MM.1S (cell line): Measurements from ENCODE around the gene CDC34.

Source experiments
- DNase-seq: peaks from one replicate; pipeline ENCODE4 v3.0.0-alpha.2; 2015
- H2AFZ ChIP-seq: fragments of 300-600 bp; sonication (generic); 2 replicates; pipeline ENCODE4 v1.6.0; 2016; ENCODE audit warnings: antibody characterized with exemption, low read length
- H3F3A ChIP-seq: fragments of 300-600 bp; sonication (generic); 2 replicates; pipeline ENCODE4 v1.6.1; 2016; ENCODE audit warnings: mild to moderate bottlenecking, antibody characterized with exemption, low read length, moderate library complexity, mixed read lengths; ENCODE audit not compliant: insufficient read depth
- H3K27ac ChIP-seq: fragments of 300-600 bp; sonication (generic); 2 replicates; pipeline ENCODE4 v1.5.1; 2016; ENCODE audit warnings: mild to moderate bottlenecking, low read length
- H3K27me3 ChIP-seq: fragments of 300-600 bp; sonication (generic); replicated peaks from 2 replicates; pipeline ENCODE4 v1.6.0; 2016; ENCODE audit warnings: low read length; ENCODE audit not compliant: insufficient read depth
- H3K36me3 ChIP-seq: fragments of 300-600 bp; sonication (generic); replicated peaks from 2 replicates; pipeline ENCODE4 v1.6.1; 2016; ENCODE audit warnings: mild to moderate bottlenecking, low read length, mixed read lengths; ENCODE audit not compliant: insufficient read depth
- H3K4me1 ChIP-seq: fragments of 300-600 bp; sonication (generic); 2 replicates; pipeline ENCODE4 v1.6.1; 2016; ENCODE audit warnings: low read length, mixed read lengths
- H3K4me2 ChIP-seq: fragments of 300-600 bp; sonication (generic); 2 replicates; pipeline ENCODE4 v1.6.0; 2016; ENCODE audit warnings: low read depth, low read length
- H3K4me3 ChIP-seq: fragments of 300-600 bp; sonication (generic); 2 replicates; pipeline ENCODE4 v1.5.1; 2016; ENCODE audit warnings: low read length, mixed read lengths
- H3K79me2 ChIP-seq: fragments of 300-600 bp; sonication (generic); 2 replicates; pipeline ENCODE4 v1.6.1; 2016; ENCODE audit warnings: mixed run types, low read length, mixed read lengths
- H3K9ac ChIP-seq: fragments of 300-600 bp; sonication (generic); 2 replicates; pipeline ENCODE4 v1.6.1; 2016; ENCODE audit warnings: low read length, mixed read lengths
- H3K9me2 ChIP-seq: fragments of 300-600 bp; sonication (generic); replicated peaks from 2 replicates; pipeline ENCODE4 v1.6.1; 2016; ENCODE audit warnings: mild to moderate bottlenecking, low read length, mixed read lengths; ENCODE audit not compliant: insufficient read depth
- H3K9me3 ChIP-seq: fragments of 300-600 bp; sonication (generic); replicated peaks from 2 replicates; pipeline ENCODE4 v1.6.1; 2016; ENCODE audit warnings: mild to moderate bottlenecking, low read length, mixed read lengths; ENCODE audit not compliant: insufficient read depth
- H4K20me1 ChIP-seq: fragments of 300-600 bp; sonication (generic); 2 replicates; pipeline ENCODE4 v1.6.1; 2016; ENCODE audit warnings: mild to moderate bottlenecking, low read length, moderate library complexity, mixed read lengths; ENCODE audit not compliant: insufficient read depth
- EZH2 ChIP-seq: fragments of 300-600 bp; sonication (generic); optimal IDR thresholded peaks from 2 replicates; pipeline ENCODE3; 2017; ENCODE audit warnings: low read depth, mild to moderate bottlenecking, antibody characterized with exemption, low read length, mixed read lengths
- EZH2phosphoT487 ChIP-seq: fragments of 300-600 bp; sonication (generic); IDR thresholded peaks from 2 replicates; pipeline ENCODE4 v1.6.1; 2018; ENCODE audit warnings: antibody characterized with exemption, low read length
- TF ChIP-seq, protein P1 (sequence below): fragments of 300-600 bp; sonication (generic); IDR thresholded peaks from 2 replicates; pipeline ENCODE4 v1.5.1; 2016; ENCODE audit warnings: antibody characterized with exemption, low read length, mixed read lengths

CDC34 gene

DNA sequence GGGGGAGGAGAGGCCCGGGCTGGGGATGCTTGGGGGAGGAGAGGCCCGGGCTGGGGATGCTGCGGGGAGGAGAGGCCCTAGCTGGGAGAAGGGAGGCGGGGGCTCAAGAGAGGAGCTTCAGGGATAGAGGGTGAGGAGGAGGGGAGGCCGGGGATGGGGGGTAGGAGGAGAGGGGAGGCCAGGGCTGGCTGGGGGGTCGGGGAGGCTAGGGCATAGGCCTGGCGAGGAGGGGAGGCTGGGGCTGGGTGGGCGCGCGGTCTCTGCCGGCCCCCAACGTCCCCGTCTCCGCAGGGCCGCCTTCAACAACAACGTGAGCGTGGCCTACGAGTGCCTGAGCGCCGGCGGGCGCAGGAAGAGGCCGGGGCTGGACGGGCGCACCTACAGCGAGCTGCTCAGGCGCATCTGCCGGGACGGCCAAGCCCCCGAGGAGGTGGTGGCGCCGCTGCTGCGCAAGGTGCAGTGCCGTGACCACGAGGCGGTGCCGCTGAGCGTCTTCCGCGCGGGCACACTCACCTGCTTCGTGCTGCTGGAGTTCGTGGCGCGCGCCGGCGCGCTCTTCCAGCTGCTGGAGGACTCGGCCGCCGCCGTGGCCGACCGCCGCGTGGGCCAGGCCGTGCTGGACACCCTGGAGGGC lies 12.8 kb upstream of the CDC34 start:
- no peak for DNase-seq
- H3K27ac ChIP-seq: no peak overlapping the region
- no peak overlapping the region for H3K4me2 ChIP-seq

DNA sequence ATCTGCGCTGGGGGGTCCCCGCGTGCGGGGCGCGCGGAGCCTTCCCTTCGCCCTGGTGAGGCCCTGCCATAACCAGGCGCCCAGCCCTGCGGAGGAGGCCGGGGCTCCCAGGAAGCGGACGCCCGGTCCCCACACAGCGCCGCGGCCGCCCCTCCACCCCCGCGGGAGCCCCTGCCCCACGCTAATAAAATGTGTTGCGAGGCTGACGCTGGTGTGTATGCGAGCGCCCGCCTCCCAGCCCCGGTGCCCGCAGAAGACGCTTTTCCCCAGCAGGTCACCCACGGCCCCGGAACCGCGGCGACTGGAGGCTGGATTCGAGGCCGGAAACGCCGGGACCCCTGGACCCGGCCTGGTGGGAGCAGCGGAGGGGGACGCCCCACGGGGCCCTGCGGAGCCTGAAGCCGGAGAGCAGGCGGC lies 12.1 kb upstream of the CDC34 start:
- Histone ChIP-seq H3K9ac (no peak overlapping the region), H3F3A (no peaks in the 10 kb centered on the region), H4K20me1 (no peaks in the 10 kb centered on the region), H3K79me2 (no peaks in the 10 kb centered on the region), H3K36me3 (no peaks in the 10 kb centered on the region), H3K4me1 (no peaks in the 10 kb centered on the region), H3K4me3 (no peak overlapping the region), H3K27ac (no peak overlapping the region), H3K27me3 (peaks cover 24% of the 10 kb centered on the region), H3K9me3 (no peaks in the 10 kb centered on the region), H3K4me2 (no peak overlapping the region), H2AFZ (no peak overlapping the region), H3K9me2 (no peaks in the 10 kb centered on the region)
- DNase-seq: no peak
- no peak for TF ChIP-seq EZH2phosphoT487

More for the DNA sequence above, 12.8 kb upstream of the CDC34 start:
- TF ChIP-seq EZH2: no peak
- TF ChIP-seq EZH2phosphoT487: no peak
- TF ChIP-seq, protein P1, sequence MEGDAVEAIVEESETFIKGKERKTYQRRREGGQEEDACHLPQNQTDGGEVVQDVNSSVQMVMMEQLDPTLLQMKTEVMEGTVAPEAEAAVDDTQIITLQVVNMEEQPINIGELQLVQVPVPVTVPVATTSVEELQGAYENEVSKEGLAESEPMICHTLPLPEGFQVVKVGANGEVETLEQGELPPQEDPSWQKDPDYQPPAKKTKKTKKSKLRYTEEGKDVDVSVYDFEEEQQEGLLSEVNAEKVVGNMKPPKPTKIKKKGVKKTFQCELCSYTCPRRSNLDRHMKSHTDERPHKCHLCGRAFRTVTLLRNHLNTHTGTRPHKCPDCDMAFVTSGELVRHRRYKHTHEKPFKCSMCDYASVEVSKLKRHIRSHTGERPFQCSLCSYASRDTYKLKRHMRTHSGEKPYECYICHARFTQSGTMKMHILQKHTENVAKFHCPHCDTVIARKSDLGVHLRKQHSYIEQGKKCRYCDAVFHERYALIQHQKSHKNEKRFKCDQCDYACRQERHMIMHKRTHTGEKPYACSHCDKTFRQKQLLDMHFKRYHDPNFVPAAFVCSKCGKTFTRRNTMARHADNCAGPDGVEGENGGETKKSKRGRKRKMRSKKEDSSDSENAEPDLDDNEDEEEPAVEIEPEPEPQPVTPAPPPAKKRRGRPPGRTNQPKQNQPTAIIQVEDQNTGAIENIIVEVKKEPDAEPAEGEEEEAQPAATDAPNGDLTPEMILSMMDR: no peak
- peaks cover 24% of the 10 kb centered on the region for H3K27me3 ChIP-seq
- no peaks in the 10 kb centered on the region for H4K20me1 ChIP-seq
- no peak overlapping the region for H3K9ac ChIP-seq
- no peak overlapping the region for H2AFZ ChIP-seq
- H3K4me3 ChIP-seq: no peak overlapping the region
- no peaks in the 10 kb centered on the region for H3K9me3 ChIP-seq
- no peaks in the 10 kb centered on the region for H3K36me3 ChIP-seq
- no peaks in the 10 kb centered on the region for H3K79me2 ChIP-seq
- no peaks in the 10 kb centered on the region for H3F3A ChIP-seq
- H3K4me1 ChIP-seq: no peaks in the 10 kb centered on the region
- H3K9me2 ChIP-seq: no peaks in the 10 kb centered on the region

DNA sequence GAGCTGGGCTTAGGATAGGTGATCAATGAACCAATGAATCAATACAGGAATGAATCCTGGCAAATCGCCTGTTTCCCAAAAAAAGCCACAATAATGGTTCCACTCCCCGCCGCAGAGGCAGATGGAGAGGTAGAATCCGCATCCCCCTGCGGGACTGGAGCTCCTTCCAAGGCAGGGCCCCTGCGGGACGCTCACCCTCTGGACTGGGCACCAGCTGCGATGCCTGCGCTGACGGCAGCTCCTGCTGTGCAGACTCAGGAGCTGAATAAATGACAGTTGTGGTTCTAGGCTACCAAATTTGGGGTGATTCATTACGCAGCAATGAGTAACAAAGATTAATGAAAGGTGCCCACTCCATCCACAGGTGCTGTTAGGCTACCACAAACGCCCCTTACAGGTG lies 8.8 kb upstream of the CDC34 start:
- H3K27me3 ChIP-seq: peaks cover 51% of the 10 kb centered on the region
- H3K27ac ChIP-seq: no peak overlapping the region
- no peak for DNase-seq
- H3K9ac ChIP-seq: no peak overlapping the region
- H3K9me2 ChIP-seq: no peaks in the 10 kb centered on the region
- H2AFZ ChIP-seq: no peak overlapping the region
- no peaks in the 10 kb centered on the region for H3K4me1 ChIP-seq
- no peaks in the 10 kb centered on the region for H3K79me2 ChIP-seq
- no peaks in the 10 kb centered on the region for H4K20me1 ChIP-seq
- no peaks in the 10 kb centered on the region for H3K36me3 ChIP-seq
- no peak overlapping the region for H3K4me2 ChIP-seq
- TF ChIP-seq, protein P1: no peak
- TF ChIP-seq EZH2phosphoT487 (no peak), EZH2 (no peak)
- H3F3A ChIP-seq: no peaks in the 10 kb centered on the region
- H3K4me3 ChIP-seq: no peak overlapping the region
- no peaks in the 10 kb centered on the region for H3K9me3 ChIP-seq

DNA sequence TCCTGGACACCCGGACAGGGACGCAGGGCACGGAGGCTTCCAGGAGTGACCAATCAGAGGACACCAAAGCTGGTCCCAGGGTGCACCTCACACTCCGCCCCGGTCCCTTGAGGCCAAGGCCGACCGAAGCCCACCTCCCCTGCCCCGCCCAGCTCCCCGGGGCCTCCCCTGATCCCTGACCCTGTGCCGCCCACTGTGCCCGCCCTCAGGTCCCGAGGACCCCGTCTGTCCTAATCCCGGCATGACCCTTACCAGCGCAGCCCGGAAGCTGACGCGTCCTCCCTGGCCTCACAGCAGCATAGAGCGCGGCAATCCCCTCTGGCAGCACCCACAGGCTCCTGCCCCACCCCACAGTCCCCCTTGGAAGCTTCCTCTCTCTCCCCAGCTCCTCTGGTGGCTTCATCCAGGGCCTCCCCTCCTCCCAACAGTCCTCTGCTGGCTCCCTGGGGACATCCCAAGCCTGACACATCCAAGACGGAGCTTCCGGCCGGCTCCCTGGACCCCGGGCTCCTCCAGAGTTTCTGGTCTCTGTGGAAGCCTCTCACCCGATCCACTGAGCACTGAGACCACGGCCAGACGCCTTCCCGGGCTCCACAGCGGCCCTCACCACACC lies 7.4 kb upstream of the CDC34 start:
- Histone ChIP-seq H3K9ac (no peak overlapping the region), H3F3A (no peaks in the 10 kb centered on the region), H3K9me2 (no peaks in the 10 kb centered on the region), H3K36me3 (no peaks in the 10 kb centered on the region), H2AFZ (no peak overlapping the region), H3K79me2 (no peaks in the 10 kb centered on the region), H3K27ac (no peak overlapping the region), H3K4me3 (no peak overlapping the region), H3K27me3 (peaks cover 61% of the 10 kb centered on the region), H4K20me1 (no peaks in the 10 kb centered on the region), H3K4me1 (no peaks in the 10 kb centered on the region), H3K9me3 (no peaks in the 10 kb centered on the region), H3K4me2 (no peak overlapping the region)
- DNase-seq: no peak
- TF ChIP-seq EZH2phosphoT487 (no peak), EZH2 (no peak)
- TF ChIP-seq, protein P1: no peak
